NCI-H2196 treated with DMSO at 0.1 percent for 48 hours (cell line): Measurements from ENCODE around the gene BCLAF3.

Source experiments
- DNase-seq: peaks from one replicate; lab custom pipeline; 2025; ENCODE audit not compliant: unreplicated experiment; lab: John Stamatoyannopoulos, UW

BCLAF3 gene

DNA sequence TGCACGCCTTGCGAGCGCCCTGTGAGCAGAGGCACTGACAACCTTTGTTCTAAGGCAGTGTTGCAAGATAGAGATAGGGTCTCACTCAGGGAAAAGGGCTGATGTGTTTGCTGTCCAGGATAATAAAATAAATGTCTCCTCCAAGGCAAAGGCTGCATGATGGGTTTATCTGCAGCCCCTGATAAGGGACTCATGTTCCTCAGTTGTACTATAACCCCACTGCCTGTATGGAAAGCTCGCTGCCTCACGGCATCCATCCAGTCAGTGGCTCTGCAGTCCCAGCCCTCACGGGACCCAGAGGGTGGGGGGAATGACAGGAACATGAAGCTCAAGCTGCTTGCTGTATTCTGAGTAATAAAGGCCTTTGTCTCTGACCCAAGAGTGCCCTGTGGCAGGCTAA, 22.6 kb downstream of the BCLAF3 start:
- DNase-seq = no peak

DNA sequence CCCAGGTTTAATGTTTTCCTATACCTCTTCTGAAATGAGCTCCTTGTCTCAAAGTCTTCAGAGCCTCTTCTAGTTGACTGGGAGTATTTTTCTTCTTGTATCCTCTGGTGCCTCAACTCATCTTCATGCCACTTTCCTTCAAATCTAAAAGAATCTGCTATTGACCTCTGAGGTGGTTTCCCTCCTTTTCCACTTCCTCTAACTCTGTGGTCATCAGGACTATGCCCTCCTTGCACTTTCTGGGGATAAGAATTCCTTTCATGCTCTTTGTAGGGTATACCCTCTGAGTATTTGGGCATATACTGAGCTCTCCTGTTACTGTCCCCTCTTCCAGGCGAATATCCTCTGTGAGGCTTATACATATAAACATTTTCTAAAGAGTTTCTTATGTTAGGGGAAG, 24.8 kb downstream of the BCLAF3 start:
- DNase-seq = no peak

DNA sequence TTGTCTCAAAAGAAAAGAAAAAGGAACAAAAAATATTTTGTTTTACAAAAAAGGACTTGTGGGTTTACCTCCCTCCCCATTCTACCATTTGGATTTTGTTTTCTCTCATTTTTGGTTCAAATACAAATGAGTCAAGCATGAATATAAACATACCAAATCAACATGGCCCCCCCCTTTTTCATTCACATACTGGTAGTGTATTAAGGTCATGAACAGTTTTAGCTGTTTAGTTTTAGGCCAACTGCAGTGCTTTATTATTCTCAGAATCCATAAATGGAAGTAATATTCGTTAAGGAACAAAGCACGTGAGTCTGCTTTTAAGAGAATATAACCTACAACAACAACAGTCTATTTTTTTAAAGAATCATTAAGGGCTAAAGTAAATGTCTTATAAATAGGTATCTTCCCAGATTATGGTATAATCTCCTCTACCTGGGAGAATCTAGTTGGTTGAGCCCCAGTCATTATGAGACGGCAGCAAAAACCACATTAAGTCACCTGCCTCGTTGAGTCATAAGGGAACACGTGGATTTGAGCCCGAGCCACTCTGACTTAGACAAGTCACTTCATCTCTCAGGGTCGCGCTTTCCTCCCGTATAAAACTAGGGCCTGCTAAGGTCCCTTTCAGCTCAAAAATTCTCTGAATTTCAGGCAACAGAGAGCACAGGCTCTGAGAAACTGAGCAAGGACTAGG, 26.7 kb downstream of the BCLAF3 start:
- no peak for DNase-seq

DNA sequence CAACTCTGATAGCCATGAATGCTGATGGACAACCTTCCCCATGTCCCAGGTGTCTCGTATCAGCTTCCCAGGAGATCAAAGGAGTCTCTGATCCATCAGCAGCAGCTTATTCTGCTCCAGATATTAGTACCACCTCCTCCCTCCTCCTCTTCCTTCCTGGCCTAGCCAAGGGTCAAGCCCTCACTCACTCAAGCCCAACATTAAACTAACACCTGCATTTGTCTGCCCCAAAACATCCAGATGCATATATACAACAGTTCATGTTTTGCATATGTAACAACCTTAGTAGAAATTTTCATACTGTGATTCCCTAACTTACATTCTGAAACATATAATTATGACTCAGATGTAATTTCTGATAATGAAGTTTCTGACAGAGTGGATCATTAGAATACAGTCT, 29.9 kb downstream of the BCLAF3 start:
- no peak for DNase-seq

DNA sequence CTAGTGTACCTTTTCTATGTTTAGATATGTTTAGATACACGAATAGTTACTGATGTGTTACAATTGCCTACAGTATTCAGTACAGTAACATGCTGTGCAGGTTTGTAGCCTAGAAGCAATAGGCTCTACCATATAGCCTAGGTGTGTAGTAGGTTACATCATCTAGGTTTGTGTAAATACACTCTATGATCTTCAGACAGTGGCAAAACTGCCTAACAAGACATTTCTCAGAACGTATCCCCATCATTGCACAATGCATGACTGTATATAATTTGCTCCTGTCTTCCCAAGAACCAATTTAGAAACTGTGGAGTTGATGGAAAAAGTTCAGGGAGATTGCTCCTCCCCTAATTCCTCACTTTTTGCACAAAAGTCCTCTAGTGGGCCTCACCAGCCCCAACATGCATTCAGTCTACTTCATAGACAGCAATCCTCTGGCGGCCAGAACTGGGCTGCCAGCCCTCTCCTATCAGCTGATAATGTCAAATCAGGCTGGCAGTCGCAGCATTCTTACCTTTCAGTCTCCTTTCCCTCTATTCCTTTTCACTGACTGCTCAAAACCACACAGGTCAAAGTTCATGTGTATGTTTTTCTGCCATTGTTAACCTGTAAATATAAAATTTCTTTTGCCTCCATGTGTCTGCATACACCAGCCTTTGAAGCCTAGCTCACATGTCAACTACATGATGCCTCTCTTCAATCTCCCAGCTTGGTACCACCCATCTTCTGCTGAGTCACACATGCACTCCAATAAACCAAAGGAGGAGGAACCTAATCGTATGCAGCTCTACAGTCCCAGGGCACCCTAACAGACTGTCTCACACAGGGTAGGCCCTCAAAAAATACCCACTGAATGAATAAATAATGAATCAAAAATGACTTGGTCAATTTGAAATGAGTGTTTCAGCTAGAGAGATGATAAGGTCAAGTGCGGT, 32.0 kb downstream of the BCLAF3 start:
- no peak for DNase-seq

DNA sequence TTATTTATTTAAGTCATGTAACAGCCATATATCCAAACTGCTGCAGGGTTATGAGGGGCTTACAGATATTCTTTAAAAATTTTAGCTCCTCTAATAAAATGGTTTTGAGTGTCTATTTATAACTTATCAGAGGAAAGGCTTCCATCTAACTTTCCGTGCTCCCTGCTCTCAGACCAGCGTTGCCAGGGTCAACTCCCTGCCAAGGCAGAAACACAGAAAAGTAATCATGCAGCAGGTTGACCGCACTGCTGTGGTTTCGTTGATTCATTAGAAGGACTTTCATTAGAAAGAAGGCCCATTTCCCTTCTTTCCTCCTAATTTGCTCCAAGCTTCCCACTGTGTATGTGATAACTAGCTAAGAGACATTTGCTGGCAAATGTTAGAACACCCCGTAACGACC, 33.9 kb downstream of the BCLAF3 start:
- no peak for DNase-seq

DNA sequence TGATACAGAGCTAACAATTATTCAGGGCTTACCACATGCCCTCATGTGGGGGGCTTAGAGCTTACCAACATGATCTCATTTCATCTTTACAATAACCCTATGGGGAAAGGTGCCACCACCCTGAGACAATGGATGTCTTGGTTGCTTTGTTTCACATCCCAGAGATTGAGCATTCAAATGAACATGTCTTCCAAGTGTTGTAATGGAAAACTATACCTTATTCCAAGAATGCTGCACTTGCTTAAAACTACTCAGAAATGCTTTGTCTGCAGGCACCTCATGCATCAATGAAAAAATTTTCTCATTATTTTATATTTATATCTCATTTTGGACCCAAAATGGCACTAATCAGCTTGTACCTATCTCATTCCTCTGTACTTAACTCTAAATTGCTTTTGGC, 34.6 kb downstream of the BCLAF3 start:
- no peak for DNase-seq

DNA sequence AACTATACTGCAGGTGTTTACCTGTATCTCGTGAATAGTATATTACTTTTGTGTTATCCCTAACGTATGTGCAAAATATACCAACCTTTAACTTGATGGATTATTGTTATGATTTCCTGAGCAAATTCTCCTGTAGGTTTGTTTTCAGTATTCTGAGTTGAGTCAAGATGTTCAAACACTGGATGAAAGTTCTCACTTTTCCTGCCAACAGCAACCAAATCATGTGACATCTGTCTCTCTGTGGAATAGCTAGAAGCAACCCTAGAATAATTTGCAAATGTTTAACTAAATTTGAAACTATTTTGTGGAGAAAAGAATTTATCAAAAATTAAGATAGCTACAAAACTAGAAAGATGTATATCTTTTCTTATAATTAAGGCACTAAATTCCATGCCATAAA, 35.6 kb downstream of the BCLAF3 start:
- DNase-seq = no peak

DNA sequence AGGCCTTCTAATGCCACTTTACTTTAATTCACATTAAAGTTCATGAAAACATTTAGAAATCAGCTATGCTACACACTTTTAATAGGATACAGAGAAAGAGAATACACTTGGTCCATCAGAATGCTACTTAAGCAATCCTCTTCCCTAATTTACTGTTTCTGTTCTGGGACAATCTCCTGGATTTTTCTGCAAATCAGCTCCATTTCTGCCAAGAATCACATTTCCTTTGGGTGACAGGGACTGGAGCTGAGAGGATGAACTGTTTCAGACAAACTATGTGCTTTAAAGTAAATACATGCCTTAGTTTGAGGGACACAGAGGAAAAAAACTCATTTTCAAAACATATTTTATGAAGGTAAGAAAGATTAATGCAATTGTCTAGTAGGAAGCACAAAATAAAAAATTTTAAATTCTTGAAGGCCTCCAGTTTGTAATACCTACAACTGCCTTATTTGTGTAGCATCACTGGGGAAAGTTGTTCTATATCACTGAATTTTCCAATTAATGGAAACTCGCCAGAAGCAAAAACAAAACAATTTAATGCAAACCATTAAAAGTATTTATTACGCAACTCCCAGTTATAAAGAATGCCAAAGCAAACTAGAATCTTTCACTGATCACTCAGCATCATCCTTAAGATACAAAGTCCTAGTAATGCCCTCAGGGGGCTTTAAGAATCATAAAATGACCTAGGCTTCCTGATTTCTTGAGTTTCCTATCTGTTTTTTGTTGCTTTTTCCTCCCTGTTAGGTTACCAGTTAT, 36.3 kb downstream of the BCLAF3 start:
- DNase-seq = no peak

DNA sequence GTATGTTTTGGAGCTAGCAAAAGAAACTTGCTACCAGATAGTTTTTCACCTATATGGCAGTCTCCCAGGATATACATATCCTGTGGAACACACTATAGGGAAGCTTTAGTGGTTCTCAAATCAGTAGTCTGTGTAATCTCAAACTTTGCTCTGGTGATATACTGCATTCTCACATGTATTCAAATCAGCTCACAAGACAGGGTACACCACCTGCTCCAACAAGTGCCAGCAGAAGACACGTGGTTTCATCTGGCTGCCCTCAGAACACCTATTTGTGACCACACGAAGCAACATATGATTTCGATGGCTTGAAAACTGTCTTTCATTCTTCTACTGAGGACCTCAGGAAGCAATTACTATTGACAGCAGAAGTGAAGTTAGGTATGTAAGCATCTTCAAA, 37.7 kb downstream of the BCLAF3 start:
- no peak for DNase-seq

DNA sequence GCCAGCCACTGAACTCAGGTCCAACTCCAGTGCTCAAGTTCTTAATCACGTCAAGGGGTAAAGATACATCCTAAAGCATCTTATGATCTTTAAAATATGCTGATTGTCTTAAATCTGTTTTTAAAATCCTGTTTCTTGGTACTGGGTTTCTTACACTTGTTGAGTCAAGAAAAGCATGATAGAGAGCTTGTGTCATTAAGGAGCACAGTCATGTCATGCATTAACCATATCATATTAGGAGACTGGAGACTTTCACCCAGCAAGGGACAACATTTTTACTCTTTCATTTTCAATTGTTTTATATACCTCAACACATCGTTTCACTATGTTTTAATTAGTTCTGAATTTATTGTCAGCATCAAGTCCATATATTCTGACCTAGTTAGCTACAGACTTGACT, 41.5 kb downstream of the BCLAF3 start:
- DNase-seq = no peak

DNA sequence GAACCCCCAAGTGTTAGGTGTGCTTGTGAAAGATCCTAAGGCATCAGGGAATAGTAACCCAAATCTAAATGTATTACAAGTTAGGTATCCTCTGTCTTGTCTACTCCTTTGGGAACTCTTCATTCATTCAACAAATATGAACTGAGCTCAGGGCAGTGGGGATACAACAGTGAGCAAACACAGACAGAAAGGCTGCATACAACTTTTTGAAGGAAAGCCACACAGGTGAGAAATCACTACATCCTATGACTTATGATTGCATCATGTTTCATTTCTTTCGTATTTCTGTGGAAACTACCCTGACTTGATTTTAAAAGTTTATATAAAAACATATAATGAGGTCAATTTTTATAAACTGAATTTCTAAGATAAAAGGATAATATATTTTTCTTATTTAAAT, 43.2 kb downstream of the BCLAF3 start:
- DNase-seq = no peak
